GM12878 (cell line): Measurements from ENCODE around the gene DDX50. TPM values are rescaled to one million over a fixed set of nuclear protein-coding genes. Genes with fewer than 3 reads are reported as not detected.

ENCODE experiments used
- CBFB ChIP-seq: IDR thresholded peaks from 2 replicates; pipeline ENCODE4 v1.6.1; 2016; ENCODE audit warnings: antibody characterized with exemption, low read depth
- CBX3 ChIP-seq: fragments of 200-600 bp; sonication (generic); IDR thresholded peaks from 2 replicates; pipeline ENCODE4 v1.6.1; 2016; ENCODE audit warnings: low read depth, borderline replicate concordance
- CREB1 ChIP-seq: IDR thresholded peaks from 2 replicates; pipeline ENCODE4 v1.6.1; 2012; ENCODE audit warnings: low read depth, mild to moderate bottlenecking, inconsistent platforms
- E2F8 ChIP-seq: fragments of 450-650 bp; IDR thresholded peaks from 2 replicates; pipeline ENCODE4 v1.6.1; 2018; ENCODE audit warnings: mild to moderate bottlenecking, low read depth, moderate library complexity; ENCODE audit not compliant: partially characterized antibody
- ESRRA ChIP-seq: IDR thresholded peaks from 2 replicates; pipeline ENCODE4 v1.6.1; 2012; ENCODE audit warnings: mild to moderate bottlenecking, low read length, improper control_type of control experiment
- FOS ChIP-seq: IDR thresholded peaks from 3 replicates; pipeline ENCODE4 v1.6.1; 2011; ENCODE audit warnings: borderline replicate concordance; ENCODE audit not compliant: insufficient read length; ENCODE audit errors: extremely low read depth
- JUNB ChIP-seq: IDR thresholded peaks from 2 replicates; pipeline ENCODE4 v1.6.1; 2016; ENCODE audit warnings: antibody characterized with exemption, mild to moderate bottlenecking
- LARP7 ChIP-seq: fragments of 450-650 bp; IDR thresholded peaks from 2 replicates; pipeline ENCODE4 v1.6.1; 2017; ENCODE audit warnings: mild to moderate bottlenecking
- NFYA ChIP-seq: IDR thresholded peaks from 2 replicates; pipeline ENCODE4 v1.6.1; 2011; ENCODE audit warnings: low read depth, mild to moderate bottlenecking, low read length, improper control_type of control experiment, borderline replicate concordance
- POU2F2 ChIP-seq: IDR thresholded peaks from 3 replicates; pipeline ENCODE4 v1.6.1; 2011; ENCODE audit warnings: low read depth, mild to moderate bottlenecking, low read length, borderline replicate concordance
- RAD21 ChIP-seq: IDR thresholded peaks from 2 replicates; pipeline ENCODE4 v1.6.1; 2011; ENCODE audit warnings: mild to moderate bottlenecking, low read depth, low read length, moderate library complexity; ENCODE audit not compliant: insufficient read depth
- SMAD1 ChIP-seq: fragments of 450-650 bp; IDR thresholded peaks from 2 replicates; pipeline ENCODE4 v1.6.1; 2018; ENCODE audit warnings: mild to moderate bottlenecking, low read depth; ENCODE audit not compliant: partially characterized antibody
- STAT1 ChIP-seq: fragments of 450-650 bp; conservative IDR thresholded peaks from 2 replicates; pipeline ENCODE4 v1.6.1; 2014; ENCODE audit warnings: antibody characterized with exemption, mild to moderate bottlenecking
- SUPT20H ChIP-seq: IDR thresholded peaks from 2 replicates; pipeline ENCODE4 v1.6.1; 2011; ENCODE audit warnings: low read depth, mild to moderate bottlenecking, low read length, moderate library complexity, borderline replicate concordance; ENCODE audit not compliant: control insufficient read depth
- TAF1 ChIP-seq: IDR thresholded peaks from 2 replicates; pipeline ENCODE4 v1.6.1; 2011; ENCODE audit warnings: mild to moderate bottlenecking, low read depth, low read length, borderline replicate concordance
- TBL1XR1 ChIP-seq: IDR thresholded peaks from 2 replicates; pipeline ENCODE4 v1.6.1; 2012; ENCODE audit warnings: low read depth, low read length, improper control_type of control experiment
- YBX1 ChIP-seq: fragments of 450-650 bp; IDR thresholded peaks from 2 replicates; pipeline ENCODE4 v1.6.1; 2016; ENCODE audit warnings: antibody characterized with exemption
- YY1 ChIP-seq: IDR thresholded peaks from 2 replicates; pipeline ENCODE4 v1.6.1; 2011; ENCODE audit warnings: low read depth, mild to moderate bottlenecking, low read length
- polyA plus RNA-seq, 11 experiments: library from polyadenylated mRNA; depleted of rRNA in 4 of 11; unstranded in 6 of 11; stranded (reverse) in 5 of 11; fragments of >200 nt; fragmentation: Nextera tagmentation in 4 of 11; fragmentation: Illumina TruSeq in 1 of 11; extraction: Ambion mirVana in 4 of 11; extraction: Trizol in 1 of 11; gene quantifications; 1 replicate in 1 of 11; 2 replicates in 10 of 11; pipeline versions ENCODE4 v1.2.1 to v1.2.3, GENCODE V29; 2011 to 2016; ENCODE audit warnings: inconsistent platforms in 2 of 11, missing spikeins in 2 of 11, low read depth in 1 of 11
- total RNA-seq, 4 experiments: library from RNA; depleted of rRNA in 3 of 4; stranded (reverse); fragments of >200 nt in 3 of 4; fragmentation: Illumina TruSeq in 1 of 4; extraction: Trizol in 1 of 4; gene quantifications; 2 replicates each; pipeline versions ENCODE4 v1.2.1 to v1.2.3, GENCODE V29; 2013 to 2021
- TF ChIP-seq, protein P1 (sequence below): fragments of 450-650 bp; IDR thresholded peaks from 2 replicates; pipeline ENCODE4 v1.6.1; 2017; ENCODE audit warnings: mild to moderate bottlenecking, low read depth, inconsistent platforms; ENCODE audit not compliant: poor library complexity, severe bottlenecking
- TF ChIP-seq, protein P2 (sequence below): fragments of 450-650 bp; IDR thresholded peaks from 2 replicates; pipeline ENCODE4 v1.6.1; 2016; ENCODE audit warnings: mild to moderate bottlenecking
- TF ChIP-seq, protein P3 (sequence below): IDR thresholded peaks from 2 replicates; pipeline ENCODE4 v1.6.1; 2012; ENCODE audit warnings: mild to moderate bottlenecking, low read depth, low read length

DDX50 gene
- total and polyA plus RNA-seq, 10 of the 15 experiments (the other 5 are each of a cell fraction or from before 2014, with no cell fraction given): 24.9 to 52.0 (median 36.8) TPM

DNA sequence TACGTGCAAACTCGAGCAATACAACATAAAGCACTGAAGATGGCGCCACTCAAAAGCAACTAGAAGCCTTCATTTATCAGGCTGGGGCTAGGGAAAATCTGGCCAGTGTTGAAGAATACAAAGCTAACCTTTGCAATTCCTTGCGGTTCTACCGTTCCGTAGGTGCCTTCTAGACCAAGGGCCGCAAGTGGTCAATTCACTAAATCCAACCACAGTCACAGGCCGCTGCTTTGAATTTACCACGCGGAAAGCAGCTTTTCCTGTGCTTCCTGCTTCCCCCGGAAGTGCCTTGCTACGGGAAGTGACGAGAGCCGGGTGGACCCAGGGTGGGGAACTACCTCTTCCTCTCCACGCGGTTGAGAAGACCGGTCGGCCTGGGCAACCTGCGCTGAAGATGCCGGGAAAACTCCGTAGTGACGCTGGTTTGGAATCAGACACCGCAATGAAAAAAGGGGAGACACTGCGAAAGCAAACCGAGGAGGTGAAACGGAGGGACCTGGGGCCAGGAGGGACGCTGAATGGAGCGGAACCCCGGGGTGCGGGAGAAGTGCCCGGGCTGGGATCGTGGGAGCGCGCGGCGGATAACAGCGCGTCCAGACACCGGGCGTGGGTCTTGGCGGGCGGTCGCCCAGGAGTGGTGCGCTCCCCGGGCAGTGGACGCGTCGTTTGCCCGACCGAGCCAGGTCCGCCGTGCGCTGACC is 54.9 kb downstream of the DDX50 start, which contains the start of gene DDX21 (continued):
- TF ChIP-seq CREB1 (peak; percentile 94), CBFB (peak; percentile 83), TBL1XR1 (no peak), TAF1 (peak; percentile 80; the same call in 1 of the 2 replicates), E2F8 (peak; percentile 97), JUNB (no peak), STAT1 (no peak), LARP7 (no peak; the same call in 1 of the 2 replicates), NFYA (no peak), SMAD1 (no peak), CBX3 (no peak), YY1 (peak; percentile 86), FOS (no peak), SUPT20H (no peak), POU2F2 (peak; percentile 82; the same call in 2 of the 3 replicates), RAD21 (peak; percentile 53), ESRRA (no peak), YBX1 (no peak)
- TF ChIP-seq, protein P1, sequence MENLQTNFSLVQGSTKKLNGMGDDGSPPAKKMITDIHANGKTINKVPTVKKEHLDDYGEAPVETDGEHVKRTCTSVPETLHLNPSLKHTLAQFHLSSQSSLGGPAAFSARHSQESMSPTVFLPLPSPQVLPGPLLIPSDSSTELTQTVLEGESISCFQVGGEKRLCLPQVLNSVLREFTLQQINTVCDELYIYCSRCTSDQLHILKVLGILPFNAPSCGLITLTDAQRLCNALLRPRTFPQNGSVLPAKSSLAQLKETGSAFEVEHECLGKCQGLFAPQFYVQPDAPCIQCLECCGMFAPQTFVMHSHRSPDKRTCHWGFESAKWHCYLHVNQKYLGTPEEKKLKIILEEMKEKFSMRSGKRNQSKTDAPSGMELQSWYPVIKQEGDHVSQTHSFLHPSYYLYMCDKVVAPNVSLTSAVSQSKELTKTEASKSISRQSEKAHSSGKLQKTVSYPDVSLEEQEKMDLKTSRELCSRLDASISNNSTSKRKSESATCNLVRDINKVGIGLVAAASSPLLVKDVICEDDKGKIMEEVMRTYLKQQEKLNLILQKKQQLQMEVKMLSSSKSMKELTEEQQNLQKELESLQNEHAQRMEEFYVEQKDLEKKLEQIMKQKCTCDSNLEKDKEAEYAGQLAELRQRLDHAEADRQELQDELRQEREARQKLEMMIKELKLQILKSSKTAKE: peak; percentile 39
- TF ChIP-seq, protein P2, sequence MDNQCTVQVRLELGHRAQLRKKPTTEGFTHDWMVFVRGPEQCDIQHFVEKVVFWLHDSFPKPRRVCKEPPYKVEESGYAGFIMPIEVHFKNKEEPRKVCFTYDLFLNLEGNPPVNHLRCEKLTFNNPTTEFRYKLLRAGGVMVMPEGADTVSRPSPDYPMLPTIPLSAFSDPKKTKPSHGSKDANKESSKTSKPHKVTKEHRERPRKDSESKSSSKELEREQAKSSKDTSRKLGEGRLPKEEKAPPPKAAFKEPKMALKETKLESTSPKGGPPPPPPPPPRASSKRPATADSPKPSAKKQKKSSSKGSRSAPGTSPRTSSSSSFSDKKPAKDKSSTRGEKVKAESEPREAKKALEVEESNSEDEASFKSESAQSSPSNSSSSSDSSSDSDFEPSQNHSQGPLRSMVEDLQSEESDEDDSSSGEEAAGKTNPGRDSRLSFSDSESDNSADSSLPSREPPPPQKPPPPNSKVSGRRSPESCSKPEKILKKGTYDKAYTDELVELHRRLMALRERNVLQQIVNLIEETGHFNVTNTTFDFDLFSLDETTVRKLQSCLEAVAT: peak; percentile 83; the same call in 1 of the 2 replicates
- TF ChIP-seq, protein P3, sequence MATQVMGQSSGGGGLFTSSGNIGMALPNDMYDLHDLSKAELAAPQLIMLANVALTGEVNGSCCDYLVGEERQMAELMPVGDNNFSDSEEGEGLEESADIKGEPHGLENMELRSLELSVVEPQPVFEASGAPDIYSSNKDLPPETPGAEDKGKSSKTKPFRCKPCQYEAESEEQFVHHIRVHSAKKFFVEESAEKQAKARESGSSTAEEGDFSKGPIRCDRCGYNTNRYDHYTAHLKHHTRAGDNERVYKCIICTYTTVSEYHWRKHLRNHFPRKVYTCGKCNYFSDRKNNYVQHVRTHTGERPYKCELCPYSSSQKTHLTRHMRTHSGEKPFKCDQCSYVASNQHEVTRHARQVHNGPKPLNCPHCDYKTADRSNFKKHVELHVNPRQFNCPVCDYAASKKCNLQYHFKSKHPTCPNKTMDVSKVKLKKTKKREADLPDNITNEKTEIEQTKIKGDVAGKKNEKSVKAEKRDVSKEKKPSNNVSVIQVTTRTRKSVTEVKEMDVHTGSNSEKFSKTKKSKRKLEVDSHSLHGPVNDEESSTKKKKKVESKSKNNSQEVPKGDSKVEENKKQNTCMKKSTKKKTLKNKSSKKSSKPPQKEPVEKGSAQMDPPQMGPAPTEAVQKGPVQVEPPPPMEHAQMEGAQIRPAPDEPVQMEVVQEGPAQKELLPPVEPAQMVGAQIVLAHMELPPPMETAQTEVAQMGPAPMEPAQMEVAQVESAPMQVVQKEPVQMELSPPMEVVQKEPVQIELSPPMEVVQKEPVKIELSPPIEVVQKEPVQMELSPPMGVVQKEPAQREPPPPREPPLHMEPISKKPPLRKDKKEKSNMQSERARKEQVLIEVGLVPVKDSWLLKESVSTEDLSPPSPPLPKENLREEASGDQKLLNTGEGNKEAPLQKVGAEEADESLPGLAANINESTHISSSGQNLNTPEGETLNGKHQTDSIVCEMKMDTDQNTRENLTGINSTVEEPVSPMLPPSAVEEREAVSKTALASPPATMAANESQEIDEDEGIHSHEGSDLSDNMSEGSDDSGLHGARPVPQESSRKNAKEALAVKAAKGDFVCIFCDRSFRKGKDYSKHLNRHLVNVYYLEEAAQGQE: no peak
